Ishikawa (cell line): ENCODE results near the gene CCDC88C.

Experiments
- EP300 ChIP-seq: IDR thresholded peaks from 2 replicates; pipeline ENCODE4 v1.6.1; 2012; ENCODE audit warnings: borderline replicate concordance
- NFIC ChIP-seq: IDR thresholded peaks from 2 replicates; pipeline ENCODE4 v1.6.1; 2012
- RAD21 ChIP-seq: IDR thresholded peaks from 2 replicates; pipeline ENCODE4 v1.6.1; 2012; ENCODE audit warnings: low read depth
- TF ChIP-seq, protein P1 (sequence below): IDR thresholded peaks from 2 replicates; pipeline ENCODE4 v1.6.1; 2012; ENCODE audit warnings: low read depth, mild to moderate bottlenecking

DNA sequence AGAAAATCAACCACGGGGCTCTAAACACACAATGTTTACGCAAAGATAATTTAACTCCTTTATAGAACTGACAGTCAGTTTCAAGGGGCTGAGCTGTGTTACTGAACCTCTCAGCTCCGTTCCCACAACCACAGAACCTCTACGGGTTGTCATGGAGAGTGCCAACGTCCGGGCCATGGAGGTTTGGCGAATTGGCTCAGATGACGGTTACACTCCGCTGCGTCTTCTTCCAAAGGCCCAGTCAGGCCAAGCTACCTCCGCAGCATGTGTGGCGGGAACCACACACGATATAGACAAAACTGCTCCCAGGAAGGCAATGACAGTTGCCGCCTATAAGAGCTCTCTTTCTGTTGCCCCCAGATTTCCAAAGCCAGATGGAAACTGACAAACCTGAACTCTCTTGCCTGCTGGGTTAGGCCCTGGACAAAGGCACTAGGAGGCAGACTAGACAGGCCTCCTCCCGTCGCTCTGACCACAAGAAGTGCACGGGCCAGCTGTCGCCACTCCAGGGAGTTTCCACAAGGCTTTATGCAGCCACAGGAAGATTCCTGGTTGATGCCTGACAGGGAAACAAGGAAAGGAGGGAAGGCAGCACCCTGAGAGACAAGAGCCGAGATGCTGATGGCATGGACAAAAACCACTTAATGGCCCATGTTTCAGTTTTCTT is 30.3 kb downstream of the CCDC88C start:
- TF ChIP-seq EP300 (no peak), RAD21 (no peak), NFIC (no peak)
- TF ChIP-seq, protein P1, sequence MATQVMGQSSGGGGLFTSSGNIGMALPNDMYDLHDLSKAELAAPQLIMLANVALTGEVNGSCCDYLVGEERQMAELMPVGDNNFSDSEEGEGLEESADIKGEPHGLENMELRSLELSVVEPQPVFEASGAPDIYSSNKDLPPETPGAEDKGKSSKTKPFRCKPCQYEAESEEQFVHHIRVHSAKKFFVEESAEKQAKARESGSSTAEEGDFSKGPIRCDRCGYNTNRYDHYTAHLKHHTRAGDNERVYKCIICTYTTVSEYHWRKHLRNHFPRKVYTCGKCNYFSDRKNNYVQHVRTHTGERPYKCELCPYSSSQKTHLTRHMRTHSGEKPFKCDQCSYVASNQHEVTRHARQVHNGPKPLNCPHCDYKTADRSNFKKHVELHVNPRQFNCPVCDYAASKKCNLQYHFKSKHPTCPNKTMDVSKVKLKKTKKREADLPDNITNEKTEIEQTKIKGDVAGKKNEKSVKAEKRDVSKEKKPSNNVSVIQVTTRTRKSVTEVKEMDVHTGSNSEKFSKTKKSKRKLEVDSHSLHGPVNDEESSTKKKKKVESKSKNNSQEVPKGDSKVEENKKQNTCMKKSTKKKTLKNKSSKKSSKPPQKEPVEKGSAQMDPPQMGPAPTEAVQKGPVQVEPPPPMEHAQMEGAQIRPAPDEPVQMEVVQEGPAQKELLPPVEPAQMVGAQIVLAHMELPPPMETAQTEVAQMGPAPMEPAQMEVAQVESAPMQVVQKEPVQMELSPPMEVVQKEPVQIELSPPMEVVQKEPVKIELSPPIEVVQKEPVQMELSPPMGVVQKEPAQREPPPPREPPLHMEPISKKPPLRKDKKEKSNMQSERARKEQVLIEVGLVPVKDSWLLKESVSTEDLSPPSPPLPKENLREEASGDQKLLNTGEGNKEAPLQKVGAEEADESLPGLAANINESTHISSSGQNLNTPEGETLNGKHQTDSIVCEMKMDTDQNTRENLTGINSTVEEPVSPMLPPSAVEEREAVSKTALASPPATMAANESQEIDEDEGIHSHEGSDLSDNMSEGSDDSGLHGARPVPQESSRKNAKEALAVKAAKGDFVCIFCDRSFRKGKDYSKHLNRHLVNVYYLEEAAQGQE, result no peak
